VCaP (cell line): ENCODE results near the gene UBAC2.

ENCODE experiments used
- H3K27ac ChIP-seq: fragments of 450-650 bp; 2 replicates; pipeline ENCODE4 v1.5.1; 2017
- CTCF ChIP-seq: fragments of 450-650 bp; conservative IDR thresholded peaks from 2 replicates; pipeline ENCODE4 v1.5.1; 2017; ENCODE audit warnings: mild to moderate bottlenecking, moderate library complexity

Gene UBAC2

GRCh38 chr13:99432609-99433542, 232.2 kb downstream of the UBAC2 start:
- H3K27ac ChIP-seq = no peak overlapping the region
- TF ChIP-seq CTCF = no peak

GRCh38 chr13:99433543-99434075, 233.0 kb downstream of the UBAC2 start:
- no peak for TF ChIP-seq CTCF
- no peak overlapping the region for H3K27ac ChIP-seq

GRCh38 chr13:99434258-99434788, 233.7 kb downstream of the UBAC2 start:
- H3K27ac ChIP-seq = no peak overlapping the region
- TF ChIP-seq CTCF = no peak

- H3K27ac ChIP-seq = no peak overlapping the region
- TF ChIP-seq CTCF = no peak
Observed at GRCh38 chr13:99435116-99435515, 234.5 kb downstream of the UBAC2 start.

GRCh38 chr13:99435998-99436397, 235.3 kb downstream of the UBAC2 start:
- no peak for TF ChIP-seq CTCF
- no peak overlapping the region for H3K27ac ChIP-seq
